ENCODE results near the gene TTC7B.

DNA sequence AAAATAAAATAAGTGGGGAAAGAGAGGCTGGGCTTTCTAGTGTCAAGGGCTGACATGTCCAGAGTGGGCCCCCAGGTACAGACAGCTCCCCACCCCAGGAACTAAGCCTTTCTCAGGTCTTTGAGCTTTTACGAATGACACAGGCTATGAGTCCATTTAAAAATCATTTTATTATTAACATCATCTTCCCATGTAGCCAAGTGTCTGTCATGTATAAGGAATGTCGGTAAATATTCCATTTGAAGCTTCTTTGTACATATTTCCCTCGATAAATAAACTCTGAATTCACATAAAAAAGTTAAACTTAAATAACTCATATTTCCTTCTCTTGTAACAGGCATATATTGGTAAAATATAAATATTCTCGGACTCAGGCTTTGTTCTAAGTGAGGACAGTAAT lies 275.8 kb downstream of the TTC7B start:
- TF ChIP-seq CEBPB (IDR thresholded peaks at IDR 0.05; ENCODE audit: low read depth): no peak
- TF ChIP-seq, protein P1, sequence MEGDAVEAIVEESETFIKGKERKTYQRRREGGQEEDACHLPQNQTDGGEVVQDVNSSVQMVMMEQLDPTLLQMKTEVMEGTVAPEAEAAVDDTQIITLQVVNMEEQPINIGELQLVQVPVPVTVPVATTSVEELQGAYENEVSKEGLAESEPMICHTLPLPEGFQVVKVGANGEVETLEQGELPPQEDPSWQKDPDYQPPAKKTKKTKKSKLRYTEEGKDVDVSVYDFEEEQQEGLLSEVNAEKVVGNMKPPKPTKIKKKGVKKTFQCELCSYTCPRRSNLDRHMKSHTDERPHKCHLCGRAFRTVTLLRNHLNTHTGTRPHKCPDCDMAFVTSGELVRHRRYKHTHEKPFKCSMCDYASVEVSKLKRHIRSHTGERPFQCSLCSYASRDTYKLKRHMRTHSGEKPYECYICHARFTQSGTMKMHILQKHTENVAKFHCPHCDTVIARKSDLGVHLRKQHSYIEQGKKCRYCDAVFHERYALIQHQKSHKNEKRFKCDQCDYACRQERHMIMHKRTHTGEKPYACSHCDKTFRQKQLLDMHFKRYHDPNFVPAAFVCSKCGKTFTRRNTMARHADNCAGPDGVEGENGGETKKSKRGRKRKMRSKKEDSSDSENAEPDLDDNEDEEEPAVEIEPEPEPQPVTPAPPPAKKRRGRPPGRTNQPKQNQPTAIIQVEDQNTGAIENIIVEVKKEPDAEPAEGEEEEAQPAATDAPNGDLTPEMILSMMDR (IDR thresholded peaks at IDR 0.05 in 2 of 3, conservative IDR thresholded peaks at IDR 0.05 in 1 of 3; ENCODE audit: borderline replicate concordance in 1 of 3, insufficient read depth in 1 of 3, low read depth in 2 of 3, low read length in 2 of 3): no peak
- no peak for TF ChIP-seq POLR2AphosphoS5 (IDR thresholded peaks at IDR 0.05; ENCODE audit: low read depth, low read length)
- TF ChIP-seq POLR2A (IDR thresholded peaks at IDR 0.05; ENCODE audit: borderline replicate concordance, extremely low read depth, insufficient read depth, insufficient read length): no peak
- TF ChIP-seq JUND (IDR thresholded peaks at IDR 0.05): no peak
- TF ChIP-seq EZH2 (IDR thresholded peaks at IDR 0.05): no peak
- TF ChIP-seq YY1 (IDR thresholded peaks at IDR 0.05; ENCODE audit: extremely low read depth, insufficient replicate concordance, low read depth, low read length): no peak
- TF ChIP-seq SP1 (IDR thresholded peaks at IDR 0.05; ENCODE audit: low read depth): no peak
